A549 (cell line): ENCODE results near the gene PPP1R9B.

Experiments used
- CHD2 ChIP-seq: fragments of 150-350 bp; IDR thresholded peaks from 2 replicates; pipeline ENCODE4 v1.6.1; 2014; ENCODE audit warnings: low read length; ENCODE audit not compliant: partially characterized antibody
- CTCF ChIP-seq: fragments of >200 bp; sonication (Bioruptor Twin); formaldehyde crosslinking; IDR thresholded peaks from 3 replicates; pipeline ENCODE4 v1.5.1; 2016
- JUN ChIP-seq, 2 experiments: fragments of >200 bp; sonication (Bioruptor Twin); formaldehyde crosslinking; IDR thresholded peaks; 2 replicates in 1 of 2; 3 replicates in 1 of 2; pipeline ENCODE4 v1.6.1; 2016 to 2017
- MAX ChIP-seq: IDR thresholded peaks from 2 replicates; pipeline ENCODE4 v1.6.1; 2012
- PHF8 ChIP-seq: fragments of 200-600 bp; sonication (generic); IDR thresholded peaks from 2 replicates; pipeline ENCODE4 v1.6.1; 2016; ENCODE audit warnings: low read depth, mild to moderate bottlenecking, antibody characterized with exemption, moderate library complexity, borderline replicate concordance
- POLR2A ChIP-seq: IDR thresholded peaks from 2 replicates; pipeline ENCODE4 v1.6.1; 2012; ENCODE audit warnings: mild to moderate bottlenecking, low read length
- RAD21 ChIP-seq, 2 experiments: fragments of >200 bp in 1 of 2; sonication (Bioruptor Twin) in 1 of 2; formaldehyde crosslinking in 1 of 2; IDR thresholded peaks in 1 of 2; conservative IDR thresholded peaks in 1 of 2; 2 replicates in 1 of 2; 3 replicates in 1 of 2; pipeline ENCODE4 v1.6.1; 2012 to 2018; ENCODE audit warnings: inconsistent platforms in 1 of 2
- REST ChIP-seq: fragments of 200-600 bp; sonication (generic); IDR thresholded peaks from 2 replicates; pipeline ENCODE4 v1.6.1; 2016; ENCODE audit warnings: antibody characterized with exemption, mild to moderate bottlenecking, moderate library complexity
- SMC3 ChIP-seq: fragments of >200 bp; sonication (Bioruptor Twin); formaldehyde crosslinking; IDR thresholded peaks from 3 replicates; pipeline ENCODE4 v1.6.1; 2018; ENCODE audit warnings: inconsistent platforms
- SREBF2 ChIP-seq: fragments of 450-650 bp; IDR thresholded peaks from 2 replicates; pipeline ENCODE4 v1.6.1; 2014; ENCODE audit warnings: mild to moderate bottlenecking, moderate library complexity
- TF ChIP-seq, protein P1 (sequence below): fragments of 450-650 bp; IDR thresholded peaks from 2 replicates; pipeline ENCODE4 v1.6.1; 2014; ENCODE audit warnings: antibody characterized with exemption

- TF ChIP-seq CTCF (no peak), JUN (IDR thresholded peaks at IDR 0.05) (no peak), POLR2A (no peak), SMC3 (no peak), PHF8 (no peak), SREBF2 (no peak), MAX (no peak), CHD2 (no peak), RAD21 (conservative IDR thresholded peaks at IDR 0.05 in 1 of 2, IDR thresholded peaks at IDR 0.05 in 1 of 2) (no peak), REST (no peak)
- TF ChIP-seq, protein P1, sequence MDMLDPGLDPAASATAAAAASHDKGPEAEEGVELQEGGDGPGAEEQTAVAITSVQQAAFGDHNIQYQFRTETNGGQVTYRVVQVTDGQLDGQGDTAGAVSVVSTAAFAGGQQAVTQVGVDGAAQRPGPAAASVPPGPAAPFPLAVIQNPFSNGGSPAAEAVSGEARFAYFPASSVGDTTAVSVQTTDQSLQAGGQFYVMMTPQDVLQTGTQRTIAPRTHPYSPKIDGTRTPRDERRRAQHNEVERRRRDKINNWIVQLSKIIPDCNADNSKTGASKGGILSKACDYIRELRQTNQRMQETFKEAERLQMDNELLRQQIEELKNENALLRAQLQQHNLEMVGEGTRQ: no peak
Measured at GRCh38 chr17:50191359-50192143, 41.1 kb upstream of the PPP1R9B start.
